Loucy (cell line): ENCODE measurements around the gene LITAFD.
"Not testable (repeated sequence)": the region's sequence is repeated elsewhere in the genome, so short reads cannot be mapped to it uniquely, and the experiment has no call there.

ENCODE experiments used
- H2AFZ ChIP-seq: fragments of 200-600 bp; sonication (generic); 2 replicates; pipeline ENCODE4 v1.6.0; 2016; ENCODE audit warnings: antibody characterized with exemption, mild to moderate bottlenecking, low read length, moderate library complexity
- H3F3A ChIP-seq: fragments of 200-600 bp; 2 replicates; pipeline ENCODE4 v1.6.0; 2016; ENCODE audit warnings: antibody characterized with exemption, low read depth, mild to moderate bottlenecking
- H3K27me3 ChIP-seq: fragments of 200-600 bp; sonication (generic); 2 replicates; pipeline ENCODE4 v1.6.1; 2014; ENCODE audit warnings: low read length, mild to moderate bottlenecking; ENCODE audit not compliant: insufficient read depth, poor library complexity, severe bottlenecking
- H3K36me3 ChIP-seq: fragments of 200-600 bp; sonication (generic); 2 replicates; pipeline ENCODE4 v1.6.1; 2016; ENCODE audit warnings: low read length; ENCODE audit not compliant: insufficient read depth
- H3K4me1 ChIP-seq: fragments of 200-600 bp; sonication (generic); 2 replicates; pipeline ENCODE4 v1.5.1; 2014; ENCODE audit warnings: low read length, mild to moderate bottlenecking; ENCODE audit not compliant: insufficient read depth, poor library complexity, severe bottlenecking
- H3K4me2 ChIP-seq: fragments of 200-600 bp; sonication (generic); 2 replicates; pipeline ENCODE4 v1.6.0; 2014; ENCODE audit warnings: antibody characterized with exemption, low read length, low read depth, mild to moderate bottlenecking; ENCODE audit not compliant: poor library complexity, severe bottlenecking
- H3K4me3 ChIP-seq: fragments of 200-600 bp; sonication (generic); 2 replicates; pipeline ENCODE4 v1.5.1; 2014; ENCODE audit warnings: low read length, mild to moderate bottlenecking, mixed read lengths; ENCODE audit not compliant: poor library complexity, severe bottlenecking
- H3K79me2 ChIP-seq: fragments of 200-600 bp; sonication (generic); 2 replicates; pipeline ENCODE4 v1.6.1; 2014; ENCODE audit warnings: low read length; ENCODE audit not compliant: insufficient read depth
- H3K9ac ChIP-seq: fragments of 200-600 bp; sonication (generic); 2 replicates; pipeline ENCODE4 v1.6.0; 2014; ENCODE audit warnings: mild to moderate bottlenecking, low read depth, low read length, moderate library complexity; ENCODE audit not compliant: poor library complexity, severe bottlenecking
- H3K9me2 ChIP-seq: fragments of 200-600 bp; sonication (generic); replicated peaks from 2 replicates; pipeline ENCODE4 v1.6.1; 2016; ENCODE audit warnings: low read depth, low read length, mixed read lengths
- H3K9me3 ChIP-seq: fragments of 200-600 bp; sonication (generic); 2 replicates; pipeline ENCODE4 v1.6.1; 2014; ENCODE audit warnings: mild to moderate bottlenecking, antibody characterized with exemption, low read length, low read depth; ENCODE audit not compliant: insufficient read depth
- H4K20me1 ChIP-seq: fragments of 200-600 bp; sonication (generic); 2 replicates; pipeline ENCODE4 v1.6.0; 2014; ENCODE audit warnings: antibody characterized with exemption, low read length, mild to moderate bottlenecking; ENCODE audit not compliant: insufficient read depth, poor library complexity, severe bottlenecking
- CTCF ChIP-seq: fragments of 200-600 bp; sonication (generic); conservative IDR thresholded peaks from 2 replicates; pipeline ENCODE4 v1.5.1; 2014; ENCODE audit warnings: mild to moderate bottlenecking, antibody characterized with exemption, low read length
- EZH2phosphoT487 ChIP-seq: fragments of 200-600 bp; IDR thresholded peaks from 2 replicates; pipeline ENCODE4 v1.6.1; 2018; ENCODE audit warnings: antibody characterized with exemption, mild to moderate bottlenecking, moderate library complexity, borderline replicate concordance

Gene LITAFD

GRCh38 chr16:8872967-8873865 lies 8.9 kb upstream of the LITAFD start:
- H4K20me1 ChIP-seq: no peaks in the 10 kb centered on the region
- no peaks in the 10 kb centered on the region for H3F3A ChIP-seq
- no peaks in the 10 kb centered on the region for H3K36me3 ChIP-seq
- H3K9ac ChIP-seq: no peak overlapping the region
- H3K79me2 ChIP-seq: no peaks in the 10 kb centered on the region
- peaks cover 6% of the 10 kb centered on the region for H3K4me1 ChIP-seq
- no peak overlapping the region for H3K4me3 ChIP-seq
- no peaks in the 10 kb centered on the region for H3K9me3 ChIP-seq
- no peak overlapping the region for H2AFZ ChIP-seq
- no peak overlapping the region for H3K4me2 ChIP-seq
- peak; percentile 24 for TF ChIP-seq CTCF
- TF ChIP-seq EZH2phosphoT487: no peak
- H3K27me3 ChIP-seq: no peaks in the 10 kb centered on the region
- no peaks in the 10 kb centered on the region for H3K9me2 ChIP-seq

GRCh38 chr16:8873866-8874195 lies 8.3 kb upstream of the LITAFD start:
- not testable (repeated sequence) for H3K4me1 ChIP-seq, H2AFZ ChIP-seq, H3K27me3 ChIP-seq, H3K36me3 ChIP-seq, H3K9me2 ChIP-seq, H3K9me3 ChIP-seq, H3F3A ChIP-seq, H4K20me1 ChIP-seq, H3K4me2 ChIP-seq, H3K79me2 ChIP-seq, H3K4me3 ChIP-seq, H3K9ac ChIP-seq

- no peaks in the 10 kb centered on the region for H4K20me1 ChIP-seq
- H3K27me3 ChIP-seq: no peaks in the 10 kb centered on the region
- H3K9me2 ChIP-seq: no peaks in the 10 kb centered on the region
- no peak overlapping the region for H3K4me2 ChIP-seq
- TF ChIP-seq EZH2phosphoT487 (no peak), CTCF (no peak)
- H3K9ac ChIP-seq: no peak overlapping the region
- no peaks in the 10 kb centered on the region for H3F3A ChIP-seq
- peaks cover 4% of the 10 kb centered on the region for H3K4me1 ChIP-seq
- H2AFZ ChIP-seq: no peak overlapping the region
- no peak overlapping the region for H3K4me3 ChIP-seq
- H3K9me3 ChIP-seq: no peaks in the 10 kb centered on the region
- H3K36me3 ChIP-seq: no peaks in the 10 kb centered on the region
- no peaks in the 10 kb centered on the region for H3K79me2 ChIP-seq
These were observed 7.8 kb upstream of the LITAFD start for GRCh38 chr16:8874388-8874787.

GRCh38 chr16:8875317-8875716 lies 6.8 kb upstream of the LITAFD start:
- H2AFZ ChIP-seq, H3K9me3 ChIP-seq, H3F3A ChIP-seq, H3K9me2 ChIP-seq, H4K20me1 ChIP-seq, H3K27me3 ChIP-seq, H3K79me2 ChIP-seq, H3K9ac ChIP-seq, H3K4me2 ChIP-seq, H3K4me3 ChIP-seq, H3K4me1 ChIP-seq, H3K36me3 ChIP-seq: not testable (repeated sequence)
